ENCODE results near the gene BCAN.

The BCAN gene

GRCh38 chr1:156703741-156704140 is 61.8 kb downstream of the BCAN start:
- no peak for DNase-seq (ENCODE audit: extremely low read depth, insufficient read length)
- H3K27me3 ChIP-seq (replicated peaks; ENCODE audit: control insufficient read depth, insufficient read depth, low read length): no peaks in the 10 kb centered on the region; the same call in 1 of the 2 replicates
- TF ChIP-seq CTCF (IDR thresholded peaks at IDR 0.05; ENCODE audit: insufficient read depth, low read length, poor library complexity, severe bottlenecking): no peak
- H3K4me3 ChIP-seq (replicated peaks; ENCODE audit: low read depth, low read length): no peak overlapping the region
- H3K36me3 ChIP-seq (ENCODE audit: control insufficient read depth, insufficient read depth, low read length): no peaks in the 10 kb centered on the region

GRCh38 chr1:156704166-156704711 is 62.3 kb downstream of the BCAN start:
- no peaks in the 10 kb centered on the region; the same call in 1 of the 2 replicates for H3K27me3 ChIP-seq (replicated peaks; ENCODE audit: control insufficient read depth, insufficient read depth, low read length)
- DNase-seq (ENCODE audit: extremely low read depth, insufficient read length): no peak
- no peaks in the 10 kb centered on the region for H3K36me3 ChIP-seq (ENCODE audit: control insufficient read depth, insufficient read depth, low read length)
- TF ChIP-seq CTCF (IDR thresholded peaks at IDR 0.05; ENCODE audit: insufficient read depth, low read length, poor library complexity, severe bottlenecking): no peak
- H3K4me3 ChIP-seq (replicated peaks; ENCODE audit: low read depth, low read length): no peak overlapping the region

- Histone ChIP-seq H3K4me3 (replicated peaks; ENCODE audit: low read depth, low read length) (no peak overlapping the region), H3K36me3 (ENCODE audit: control insufficient read depth, insufficient read depth, low read length) (no peaks in the 10 kb centered on the region), H3K27me3 (replicated peaks; ENCODE audit: control insufficient read depth, insufficient read depth, low read length) (no peaks in the 10 kb centered on the region; the same call in 1 of the 2 replicates)
- DNase-seq (ENCODE audit: extremely low read depth, insufficient read length): no peak
- no peak for TF ChIP-seq CTCF (IDR thresholded peaks at IDR 0.05; ENCODE audit: insufficient read depth, low read length, poor library complexity, severe bottlenecking)
Measured at GRCh38 chr1:156704930-156705320, 63.0 kb downstream of the BCAN start.

GRCh38 chr1:156705321-156705917 is 63.5 kb downstream of the BCAN start, which contains the start of gene CRABP2:
CRABP2 (minus strand) TSS chr1:156705583; CDS start chr1:156705446, 137 bp downstream.
- TF ChIP-seq CTCF (IDR thresholded peaks at IDR 0.05; ENCODE audit: insufficient read depth, low read length, poor library complexity, severe bottlenecking): no peak
- H3K4me3 ChIP-seq (replicated peaks; ENCODE audit: low read depth, low read length): peak within 1 kb of the TSS; percentile 49
- no peaks in the 10 kb centered on the region for H3K36me3 ChIP-seq (ENCODE audit: control insufficient read depth, insufficient read depth, low read length)
- H3K27me3 ChIP-seq (replicated peaks; ENCODE audit: control insufficient read depth, insufficient read depth, low read length): no peaks in the 10 kb centered on the region; the same call in 1 of the 2 replicates
- no peak for DNase-seq (ENCODE audit: extremely low read depth, insufficient read length)

DNA sequence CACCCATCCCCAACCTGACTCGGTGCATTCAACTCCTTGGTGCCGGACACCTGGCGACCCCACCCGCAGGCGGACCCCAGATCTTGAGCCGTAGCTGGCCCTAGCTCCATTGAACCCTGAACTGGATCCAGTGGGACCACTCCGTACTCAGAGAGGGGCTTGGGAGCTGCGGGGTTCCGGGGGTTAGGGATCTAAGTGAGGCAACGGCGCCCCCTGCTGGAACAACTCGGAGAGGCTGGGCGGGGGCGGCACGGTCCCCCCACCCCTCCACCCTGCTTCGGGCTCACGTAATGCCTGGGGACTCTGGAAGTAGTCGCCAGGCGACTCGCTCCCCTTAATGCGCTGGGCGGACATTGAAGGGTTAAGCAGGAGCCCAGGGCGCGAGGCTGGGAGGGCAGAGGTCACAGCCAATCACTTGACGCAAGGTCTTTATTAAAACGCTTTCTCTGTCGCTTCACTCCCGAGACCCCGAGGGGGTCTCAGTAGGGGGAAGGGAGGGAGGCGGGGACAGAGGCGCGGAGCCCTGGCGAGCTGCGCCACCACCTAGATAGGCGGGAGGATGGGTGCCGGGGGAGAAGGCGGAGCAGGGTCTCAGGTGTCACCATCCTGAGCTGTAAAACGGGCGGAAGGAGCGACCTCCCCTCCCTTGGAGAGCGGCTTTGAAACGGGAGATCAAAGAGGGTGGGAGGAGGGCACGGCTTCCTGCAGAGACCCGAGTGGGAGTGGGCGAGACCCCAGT is 64.2 kb downstream of the BCAN start:
- no peaks in the 10 kb centered on the region; the same call in 1 of the 2 replicates for H3K27me3 ChIP-seq (replicated peaks; ENCODE audit: control insufficient read depth, insufficient read depth, low read length)
- H3K4me3 ChIP-seq (replicated peaks; ENCODE audit: low read depth, low read length): peak overlapping the region; percentile 49
- TF ChIP-seq CTCF (IDR thresholded peaks at IDR 0.05; ENCODE audit: insufficient read depth, low read length, poor library complexity, severe bottlenecking): peak; percentile 90
- H3K36me3 ChIP-seq (ENCODE audit: control insufficient read depth, insufficient read depth, low read length): no peaks in the 10 kb centered on the region
- peak; percentile 63 for DNase-seq (ENCODE audit: extremely low read depth, insufficient read length)

Data from GM06990 (cell line).